IMR-90 (cell line): ENCODE results near the gene BMP5. TPM values are rescaled to one million over a fixed set of nuclear protein-coding genes. Genes with fewer than 3 reads are reported as not detected.

Source experiments
- ATAC-seq: fragments of 200-7000 bp; cut with Tn5 transposase; 2 replicates; pipeline ENCODE4 v1.9.1; 2020; ENCODE audit warnings: low read depth, mild to moderate bottlenecking, moderate library complexity
- BruUV-seq: library from RNA; stranded (reverse); fragments of 400-500 nt; replicated peaks from 2 replicates; lab custom pipeline; 2021; lab: Mats Ljungman, UMichigan
- CTCF ChIA-PET: fragments of 300-600 bp; formaldehyde crosslinking; extraction: SDS; loops from one replicate; lab custom pipeline; 2021; ENCODE audit warnings: antibody characterized with exemption; lab: Yijun Ruan, JAX
- POLR2A ChIA-PET: fragments of 300-600 bp; sonication (Branson Sonifier 250); formaldehyde crosslinking; loops from one replicate; lab custom pipeline; 2022; ENCODE audit warnings: antibody characterized with exemption; ENCODE audit not compliant: unreplicated experiment; lab: Charles Lee
- DNase-seq: peaks from one replicate; pipeline ENCODE4 v3.0.0; 2013
- H2AFZ ChIP-seq: replicated peaks from 2 replicates; pipeline ENCODE3; 2013; ENCODE audit warnings: low read length, mild to moderate bottlenecking; ENCODE audit not compliant: poor library complexity
- H2AK5ac ChIP-seq: 2 replicates; pipeline ENCODE4 v1.6.1; 2013; ENCODE audit warnings: low read depth, low read length, inconsistent platforms
- H2AK9ac ChIP-seq: replicated peaks from 2 replicates; pipeline ENCODE3; 2013; ENCODE audit warnings: mild to moderate bottlenecking, low read depth, low read length, moderate library complexity; ENCODE audit not compliant: poor library complexity
- H2BK120ac ChIP-seq: 2 replicates; pipeline ENCODE4 v1.6.1; 2013; ENCODE audit warnings: low read depth, low read length, inconsistent platforms
- H2BK15ac ChIP-seq: 3 replicates; pipeline ENCODE4 v1.6.1; 2013; ENCODE audit warnings: low read depth, low read length, inconsistent platforms
- H2BK20ac ChIP-seq: 2 replicates; pipeline ENCODE4 v1.6.1; 2013; ENCODE audit warnings: low read depth, mild to moderate bottlenecking, inconsistent platforms, low read length, moderate library complexity
- H2BK5ac ChIP-seq: 2 replicates; pipeline ENCODE4 v1.6.1; 2013; ENCODE audit warnings: mild to moderate bottlenecking, low read depth, low read length, inconsistent platforms; ENCODE audit not compliant: poor library complexity, severe bottlenecking
- H3K14ac ChIP-seq: replicated peaks from 2 replicates; pipeline ENCODE4 v1.6.1; 2013; ENCODE audit warnings: low read depth, low read length, inconsistent platforms
- H3K18ac ChIP-seq: 2 replicates; pipeline ENCODE4 v1.6.1; 2013; ENCODE audit warnings: low read depth, low read length, control low read depth
- H3K23ac ChIP-seq: 2 replicates; pipeline ENCODE4 v1.6.1; 2013; ENCODE audit warnings: low read depth, low read length, inconsistent platforms
- H3K27ac ChIP-seq: 2 replicates; pipeline ENCODE4 v1.5.1; 2013; ENCODE audit warnings: mild to moderate bottlenecking, control low read depth, low read length; ENCODE audit not compliant: insufficient read depth
- H3K27me3 ChIP-seq: 2 replicates; pipeline ENCODE4 v1.6.1; 2013; ENCODE audit warnings: low read length; ENCODE audit not compliant: control insufficient read depth, insufficient read depth
- H3K36me3 ChIP-seq: 2 replicates; pipeline ENCODE4 v1.6.1; 2013; ENCODE audit warnings: low read length, mixed read lengths; ENCODE audit not compliant: control insufficient read depth, insufficient read depth
- H3K4ac ChIP-seq: 2 replicates; pipeline ENCODE4 v1.6.1; 2013; ENCODE audit warnings: low read depth, low read length, inconsistent platforms
- H3K4me1 ChIP-seq: 2 replicates; pipeline ENCODE4 v1.6.1; 2013; ENCODE audit warnings: low read length, mixed read lengths; ENCODE audit not compliant: control insufficient read depth, insufficient read depth
- H3K4me2 ChIP-seq: 2 replicates; pipeline ENCODE4 v1.6.1; 2013; ENCODE audit warnings: low read depth, mild to moderate bottlenecking, control low read depth, low read length, moderate library complexity
- H3K4me3 ChIP-seq: 2 replicates; pipeline ENCODE4 v1.5.1; 2013; ENCODE audit warnings: low read depth, mild to moderate bottlenecking, control low read depth, low read length, moderate library complexity; ENCODE audit not compliant: insufficient read depth
- H3K56ac ChIP-seq: 2 replicates; pipeline ENCODE4 v1.6.1; 2013; ENCODE audit warnings: low read length, inconsistent platforms; ENCODE audit not compliant: insufficient read depth; ENCODE audit errors: extremely low read depth
- H3K79me1 ChIP-seq, 2 experiments: 2 replicates each; pipeline ENCODE4 v1.6.1; 2013; ENCODE audit warnings: low read length in 2 of 2, inconsistent platforms in 1 of 2, low read depth in 1 of 2
- H3K9ac ChIP-seq: 2 replicates; pipeline ENCODE4 v1.6.1; 2013; ENCODE audit warnings: low read depth, low read length, control low read depth
- H3K9me1 ChIP-seq: 2 replicates; pipeline ENCODE4 v1.6.1; 2013; ENCODE audit warnings: low read length, inconsistent platforms; ENCODE audit not compliant: insufficient read depth
- H3K9me3 ChIP-seq: 2 replicates; pipeline ENCODE4 v1.6.1; 2013; ENCODE audit warnings: low read length; ENCODE audit not compliant: control insufficient read depth, insufficient read depth
- H4K20me1 ChIP-seq: 2 replicates; pipeline ENCODE4 v1.6.1; 2013; ENCODE audit warnings: low read length, inconsistent platforms; ENCODE audit not compliant: insufficient read depth
- H4K5ac ChIP-seq: 2 replicates; pipeline ENCODE4 v1.6.1; 2013; ENCODE audit warnings: mild to moderate bottlenecking, low read depth, low read length, control low read depth
- H4K8ac ChIP-seq, 2 experiments: 2 replicates each; pipeline ENCODE4 v1.6.1; 2013; ENCODE audit warnings: low read depth in 2 of 2, low read length in 2 of 2, control low read depth in 1 of 2, inconsistent platforms in 1 of 2
- H4K91ac ChIP-seq: 2 replicates; pipeline ENCODE4 v1.6.1; 2013; ENCODE audit warnings: low read depth, low read length, inconsistent platforms; ENCODE audit not compliant: insufficient read depth
- BHLHE40 ChIP-seq: fragments of 150-350 bp; IDR thresholded peaks from 2 replicates; pipeline ENCODE4 v1.6.1; 2016; ENCODE audit warnings: mild to moderate bottlenecking, low read depth, low read length
- CEBPB ChIP-seq: IDR thresholded peaks from 2 replicates; pipeline ENCODE4 v1.6.1; 2012; ENCODE audit warnings: low read depth, low read length, improper control_type of control experiment
- MAFK ChIP-seq: IDR thresholded peaks from 2 replicates; pipeline ENCODE4 v1.6.1; 2012; ENCODE audit warnings: low read depth, low read length, improper control_type of control experiment
- MAZ ChIP-seq: IDR thresholded peaks from 2 replicates; pipeline ENCODE4 v1.6.1; 2012; ENCODE audit warnings: low read depth, mild to moderate bottlenecking, low read length, improper control_type of control experiment, moderate library complexity, borderline replicate concordance
- MXI1 ChIP-seq: IDR thresholded peaks from 2 replicates; pipeline ENCODE4 v1.6.1; 2012; ENCODE audit warnings: low read depth, mild to moderate bottlenecking, low read length, moderate library complexity, borderline replicate concordance
- NFE2L2 ChIP-seq: fragments of 150-350 bp; IDR thresholded peaks from 2 replicates; pipeline ENCODE4 v1.6.1; 2016; ENCODE audit warnings: low read depth, mild to moderate bottlenecking, low read length
- POLR2A ChIP-seq: IDR thresholded peaks from 2 replicates; pipeline ENCODE4 v1.6.1; 2012; ENCODE audit warnings: mild to moderate bottlenecking, low read depth, low read length
- RAD21 ChIP-seq: IDR thresholded peaks from 2 replicates; pipeline ENCODE4 v1.6.1; 2012; ENCODE audit warnings: low read length, improper control_type of control experiment
- RCOR1 ChIP-seq: IDR thresholded peaks from 2 replicates; pipeline ENCODE4 v1.6.1; 2012; ENCODE audit warnings: mild to moderate bottlenecking, low read length, improper control_type of control experiment; ENCODE audit not compliant: insufficient replicate concordance
- SMC3 ChIP-seq: fragments of 150-350 bp; IDR thresholded peaks from 2 replicates; pipeline ENCODE4 v1.6.1; 2016; ENCODE audit warnings: low read depth, mild to moderate bottlenecking, antibody characterized with exemption, low read length, moderate library complexity
- WGBS, 2 experiments: methylation state at CpG; one replicate each; pipeline versions ENCODE4 v1.1.5 to v1.1.7; 2013; ENCODE audit warnings: missing lambda C conversion rate in 2 of 2; ENCODE audit not compliant: insufficient read length in 1 of 2; ENCODE audit errors: extremely low coverage in 2 of 2; 5-methylcytosine and 5-hydroxymethylcytosine counted together
- dilution Hi-C: fragments of 300-500 bp; cut with HindIII; formaldehyde crosslinking; loops from one replicate; pipeline ENCODE4 v1.14.3; 2018; ENCODE audit warnings: low sequenced_read_pairs; ENCODE audit not compliant: unreplicated experiment
- in situ Hi-C: fragments of 300-500 bp; cut with MboI; formaldehyde crosslinking; loops from 3 replicates; pipeline ENCODE4 v1.14.3; 2019; ENCODE audit warnings: low sequenced_read_pairs, inconsistent platforms, mixed read lengths
- intact Hi-C: fragments of 100-400 bp; cut with micrococcal nuclease; formaldehyde crosslinking; loops from 2 replicates; pipeline ENCODE4 v1.10.0; 2022
- polyA plus RNA-seq, 3 experiments: library from polyadenylated mRNA; depleted of rRNA; stranded (reverse); fragments of >200 nt; gene quantifications; 2 replicates each; pipeline ENCODE4 v1.2.3, GENCODE V29; 2012; ENCODE audit warnings: low replicate concordance in 1 of 3
- total RNA-seq: library from RNA; depleted of rRNA; stranded (reverse); fragments of >200 nt; gene quantifications from 2 replicates; pipeline ENCODE4 v1.2.3, GENCODE V29; 2012
- TF ChIP-seq, protein P1 (sequence below): fragments of 150-350 bp; IDR thresholded peaks from 2 replicates; pipeline ENCODE4 v1.6.1; 2016; ENCODE audit warnings: low read depth, mild to moderate bottlenecking, low read length, moderate library complexity, borderline replicate concordance
- TF ChIP-seq, protein P2 (sequence below): fragments of 150-350 bp; IDR thresholded peaks from 2 replicates; pipeline ENCODE4 v1.6.1; 2017; ENCODE audit warnings: mild to moderate bottlenecking, antibody characterized with exemption, low read length, low read depth

The BMP5 gene
- total and polyA plus RNA-seq, 2 of the 4 experiments (the other 2 are of a cell fraction), result under 0.01 to 0.02 TPM

DNA sequence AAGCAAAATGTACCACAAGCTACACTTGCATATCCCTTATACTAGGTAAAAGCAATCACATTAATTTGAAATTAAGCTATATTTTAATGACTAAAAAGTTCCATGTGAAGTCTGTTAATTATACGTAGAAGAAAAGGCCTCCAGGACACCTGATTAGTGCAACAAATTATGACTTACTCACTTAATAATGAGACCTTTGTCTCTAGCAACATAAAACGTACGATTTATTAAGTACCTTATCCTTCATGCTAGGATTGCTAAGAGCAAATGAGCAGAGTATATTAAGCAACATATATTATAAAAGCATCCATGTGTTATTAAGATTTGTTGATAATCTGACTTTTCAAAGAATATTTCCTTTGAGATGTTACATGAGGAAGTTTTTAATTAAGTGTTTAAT lies 2.5 kb downstream of the BMP5 start:
- no peaks in the 10 kb centered on the region for H3K36me3 ChIP-seq
- H2BK5ac ChIP-seq, result no peak overlapping the region
- no peak overlapping the region for H3K18ac ChIP-seq
- no peak overlapping the region for H4K8ac ChIP-seq
- no peak overlapping the region for H4K91ac ChIP-seq
- no peak overlapping the region for H3K27ac ChIP-seq
- POLR2A ChIA-PET, result no interaction called here
- H3K56ac ChIP-seq, result no peak overlapping the region
- no peak overlapping the region for H2BK120ac ChIP-seq
- dilution Hi-C loops (no loop called here), intact Hi-C loops (no loop called here), in situ Hi-C loops (no loop called here)
- BruUV-seq, result no TSS peak
- no peaks in the 10 kb centered on the region for H3K9me1 ChIP-seq
- no peak overlapping the region for H3K4ac ChIP-seq
- 0 out of 2 replicates have a peak, but pooled peaks cover 2% of the 10 kb centered on the region for H3K4me1 ChIP-seq
- H3K4me2 ChIP-seq, result no peak overlapping the region
- H4K5ac ChIP-seq, result no peak overlapping the region
- no peaks in the 10 kb centered on the region for H3K9me3 ChIP-seq
- peaks cover 2% of the 10 kb centered on the region; the same call in 1 of the 2 replicates for H3K27me3 ChIP-seq
- H3K4me3 ChIP-seq, result no peak overlapping the region
- no peaks in the 10 kb centered on the region for H4K20me1 ChIP-seq
- H2BK20ac ChIP-seq, result no peak overlapping the region
- CTCF ChIA-PET, result no interaction called here
- WGBS, 2 experiments, result no CpG with 5 or more reads among the region's 3 CpGs
- H3K9ac ChIP-seq, result no peak overlapping the region
- no peak overlapping the region for H2AFZ ChIP-seq
- no peak overlapping the region for H2BK15ac ChIP-seq
- ATAC-seq (no peak), DNase-seq (no peak)
- H3K23ac ChIP-seq, result no peak overlapping the region
- H2AK5ac ChIP-seq, result no peak overlapping the region
- H2AK9ac ChIP-seq, result no peak overlapping the region
- no peak for TF ChIP-seq NFE2L2
- no peak for TF ChIP-seq MAFK
- no peak for TF ChIP-seq SMC3
- TF ChIP-seq BHLHE40, result no peak
- TF ChIP-seq CEBPB, result no peak
- no peak for TF ChIP-seq RCOR1
- TF ChIP-seq MXI1, result no peak
- no peak for TF ChIP-seq POLR2A
- TF ChIP-seq RAD21, result no peak
- TF ChIP-seq, protein P1, sequence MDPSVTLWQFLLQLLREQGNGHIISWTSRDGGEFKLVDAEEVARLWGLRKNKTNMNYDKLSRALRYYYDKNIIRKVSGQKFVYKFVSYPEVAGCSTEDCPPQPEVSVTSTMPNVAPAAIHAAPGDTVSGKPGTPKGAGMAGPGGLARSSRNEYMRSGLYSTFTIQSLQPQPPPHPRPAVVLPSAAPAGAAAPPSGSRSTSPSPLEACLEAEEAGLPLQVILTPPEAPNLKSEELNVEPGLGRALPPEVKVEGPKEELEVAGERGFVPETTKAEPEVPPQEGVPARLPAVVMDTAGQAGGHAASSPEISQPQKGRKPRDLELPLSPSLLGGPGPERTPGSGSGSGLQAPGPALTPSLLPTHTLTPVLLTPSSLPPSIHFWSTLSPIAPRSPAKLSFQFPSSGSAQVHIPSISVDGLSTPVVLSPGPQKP, result no peak
- TF ChIP-seq, protein P2, sequence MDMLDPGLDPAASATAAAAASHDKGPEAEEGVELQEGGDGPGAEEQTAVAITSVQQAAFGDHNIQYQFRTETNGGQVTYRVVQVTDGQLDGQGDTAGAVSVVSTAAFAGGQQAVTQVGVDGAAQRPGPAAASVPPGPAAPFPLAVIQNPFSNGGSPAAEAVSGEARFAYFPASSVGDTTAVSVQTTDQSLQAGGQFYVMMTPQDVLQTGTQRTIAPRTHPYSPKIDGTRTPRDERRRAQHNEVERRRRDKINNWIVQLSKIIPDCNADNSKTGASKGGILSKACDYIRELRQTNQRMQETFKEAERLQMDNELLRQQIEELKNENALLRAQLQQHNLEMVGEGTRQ, result no peak
- no peak for TF ChIP-seq MAZ
- no peaks in the 10 kb centered on the region for H3K79me1 ChIP-seq
- no peak overlapping the region for H3K14ac ChIP-seq
